GM10847 (cell line): ENCODE measurements around the gene NKAPL.
A peak's percentile ranks its signal among the peaks of the same experiment; 100 is the strongest.

ENCODE experiments used
- POLR2A ChIP-seq: IDR thresholded peaks from 2 replicates; pipeline ENCODE4 v1.6.1; 2011; ENCODE audit not compliant: insufficient read length; ENCODE audit errors: extremely low read depth

Gene NKAPL

DNA sequence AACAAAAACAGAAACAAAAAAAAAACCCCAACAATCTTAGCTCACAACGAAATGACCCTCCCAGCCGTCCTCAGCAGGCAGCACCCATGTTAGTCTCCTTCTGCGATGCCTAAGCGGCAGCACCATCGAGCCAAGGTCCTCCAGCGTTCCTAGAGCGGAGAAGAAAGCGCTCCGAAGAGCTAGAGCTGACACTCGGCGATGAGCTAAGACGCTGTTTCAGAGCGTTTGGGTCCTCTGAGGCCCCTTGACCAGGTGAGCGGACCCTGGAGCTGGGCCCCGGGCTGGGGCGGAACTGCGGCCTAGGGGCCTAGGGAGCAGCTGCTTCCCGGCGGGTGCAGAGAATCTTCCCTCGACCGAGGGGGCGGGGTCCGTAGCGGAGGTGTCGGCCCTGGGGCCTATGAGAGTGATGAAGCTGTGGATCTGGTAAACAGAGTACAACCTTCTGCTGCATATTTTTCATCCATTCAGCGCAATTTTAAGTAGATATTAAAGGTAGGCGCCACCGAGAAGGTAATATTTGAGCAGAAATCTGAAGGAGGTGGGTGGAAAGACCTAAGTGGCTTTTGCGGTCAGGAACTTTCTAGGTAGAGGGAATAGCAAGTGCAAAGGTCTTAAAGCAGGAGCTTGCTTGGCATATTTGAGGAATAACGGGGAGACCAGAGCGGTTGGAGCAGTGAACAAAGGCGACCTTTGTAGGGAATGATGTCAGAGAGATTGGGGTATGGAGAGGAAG lies 8.0 kb downstream of the NKAPL start, which contains the start of gene ZSCAN26:
ZSCAN26 (plus strand) TSS at position 182 of the 733 bp plus-strand sequence. CDS start 4,777 bp downstream, outside the sequence.
- peak; percentile 40 for TF ChIP-seq POLR2A

DNA sequence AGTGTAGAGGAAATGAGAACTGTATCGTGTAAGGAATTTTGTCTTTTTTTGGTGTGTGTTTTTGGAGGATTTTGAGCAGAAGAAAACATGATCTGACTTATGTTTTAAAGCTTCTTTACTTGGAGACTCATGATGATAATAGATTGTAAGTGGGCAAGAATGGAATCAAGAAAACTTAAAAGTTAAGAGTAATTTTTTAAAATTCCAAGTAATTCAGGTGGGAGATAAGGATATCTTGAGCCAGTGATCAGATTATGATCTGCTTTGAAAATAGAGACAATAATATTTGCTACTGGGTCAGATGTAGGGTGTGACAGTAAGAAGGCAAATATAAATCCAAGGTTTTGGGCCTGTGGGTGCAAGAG lies 8.6 kb downstream of the NKAPL start:
- no peak for TF ChIP-seq POLR2A

DNA sequence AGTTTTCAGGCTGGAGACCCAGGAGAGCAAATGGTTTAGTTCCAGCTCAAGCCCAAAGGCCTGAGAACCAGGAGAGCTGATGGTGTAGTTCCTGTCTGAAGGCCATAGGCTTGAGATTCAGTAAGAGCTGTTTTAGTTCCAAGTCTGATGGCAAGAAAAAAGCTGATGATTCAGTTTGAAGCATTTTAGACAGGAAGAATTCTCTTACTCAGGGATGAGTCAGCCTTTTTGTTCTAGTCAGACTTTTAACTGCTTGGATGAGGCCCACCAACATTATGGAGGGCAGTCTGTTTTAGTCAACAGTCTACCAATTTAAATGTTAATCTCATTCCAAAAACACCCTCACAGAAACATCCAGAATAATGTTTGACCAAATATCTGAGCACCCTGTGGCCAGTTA lies 10.4 kb downstream of the NKAPL start:
- TF ChIP-seq POLR2A: no peak

GRCh38 chr6:28274888-28275287 lies 15.8 kb downstream of the NKAPL start:
- TF ChIP-seq POLR2A: no peak

GRCh38 chr6:28277746-28278145 lies 18.6 kb downstream of the NKAPL start:
- no peak for TF ChIP-seq POLR2A

GRCh38 chr6:28280595-28281287 lies 21.6 kb downstream of the NKAPL start:
- TF ChIP-seq POLR2A: no peak

DNA sequence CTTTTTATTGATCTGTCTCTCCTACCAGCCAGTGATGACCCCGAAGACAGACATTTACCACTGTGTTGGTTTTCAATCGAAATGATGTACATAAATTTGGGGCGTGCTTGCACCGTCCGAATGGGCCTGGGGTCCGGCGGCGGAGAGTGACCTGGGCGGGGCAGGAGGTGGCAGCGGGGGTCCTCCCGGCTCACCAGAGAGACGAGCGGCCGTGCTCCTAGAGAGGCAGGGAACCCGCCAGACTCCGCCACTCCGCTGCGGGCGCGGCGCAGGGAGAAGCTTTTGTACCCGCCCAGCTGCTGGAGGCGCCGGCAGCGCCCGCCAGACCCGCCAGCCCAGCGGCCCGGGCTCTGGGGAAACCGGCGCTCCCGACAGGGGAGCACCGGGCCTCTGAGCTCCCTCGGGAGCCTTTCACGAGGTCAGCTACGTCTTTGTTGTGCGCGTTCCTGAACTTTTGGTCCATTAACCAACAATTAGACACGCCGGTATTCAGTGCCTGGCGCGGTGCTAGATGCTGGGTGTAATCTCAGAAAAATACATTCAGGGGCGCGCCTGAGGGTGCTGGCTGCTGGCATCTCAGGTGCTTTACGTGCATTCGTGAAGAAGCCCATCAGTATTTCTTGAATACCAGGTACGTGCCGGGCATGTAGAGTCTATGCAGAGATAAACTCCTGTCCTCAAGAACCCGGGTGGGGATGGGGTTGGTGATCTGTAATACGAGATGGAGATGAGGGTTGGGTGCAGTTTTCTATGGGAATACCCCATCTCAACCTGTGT lies 22.4 kb downstream of the NKAPL start, which contains the start of gene PGBD1:
PGBD1 (plus strand) TSS at position 285 of the 777 bp plus-strand sequence. CDS start 2,242 bp downstream, outside the sequence.
- peak; percentile 46 for TF ChIP-seq POLR2A

DNA sequence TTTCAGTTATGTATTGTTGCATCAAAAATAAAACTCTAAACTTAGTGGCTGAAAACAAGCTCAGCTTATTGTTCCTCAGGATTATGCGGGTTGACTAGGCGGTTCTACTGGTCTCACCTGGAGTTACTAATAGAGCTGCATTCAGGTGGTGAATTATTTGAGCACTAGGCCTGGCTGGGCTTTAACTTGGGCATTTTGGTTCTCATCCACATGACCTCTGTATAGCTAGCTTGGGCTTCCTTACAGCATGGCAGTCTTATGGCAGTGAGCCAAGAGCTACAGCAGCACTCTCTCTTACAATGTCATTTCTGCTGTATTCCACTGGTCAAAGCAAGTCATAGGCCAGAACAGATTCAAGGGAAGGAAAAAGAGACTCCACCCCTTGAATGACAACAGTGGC lies 23.8 kb downstream of the NKAPL start:
- TF ChIP-seq POLR2A: no peak

GRCh38 chr6:28291573-28291972 lies 32.5 kb downstream of the NKAPL start:
- no peak for TF ChIP-seq POLR2A

- TF ChIP-seq POLR2A: no peak
Observed at GRCh38 chr6:28295326-28295725, 36.2 kb downstream of the NKAPL start.

DNA sequence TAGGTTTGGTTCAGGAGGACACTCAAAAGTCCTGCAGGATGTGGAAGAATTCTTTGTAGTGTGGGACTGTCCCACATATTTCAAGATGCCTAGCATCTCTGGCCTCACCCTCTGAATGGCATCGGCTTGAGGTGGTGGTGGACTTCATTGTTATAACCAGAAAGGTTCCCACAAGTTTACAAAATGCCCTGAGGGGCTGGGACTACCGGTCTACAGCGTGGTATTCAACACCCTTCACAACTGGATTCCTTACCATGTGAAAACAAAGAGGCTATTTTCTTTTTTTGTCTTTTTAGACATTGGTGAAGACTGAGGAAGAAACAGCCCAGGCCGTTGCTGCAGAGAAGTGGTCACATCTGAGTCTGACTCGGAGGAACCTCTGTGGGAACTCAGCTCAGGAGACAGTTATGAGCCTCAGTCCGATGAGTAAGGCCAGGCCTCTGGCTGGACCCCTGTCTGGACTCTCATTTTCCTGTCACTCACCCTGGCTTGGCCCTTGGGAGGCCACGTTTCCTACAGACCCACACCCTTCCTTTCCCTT lies 37.5 kb downstream of the NKAPL start:
- no peak for TF ChIP-seq POLR2A

DNA sequence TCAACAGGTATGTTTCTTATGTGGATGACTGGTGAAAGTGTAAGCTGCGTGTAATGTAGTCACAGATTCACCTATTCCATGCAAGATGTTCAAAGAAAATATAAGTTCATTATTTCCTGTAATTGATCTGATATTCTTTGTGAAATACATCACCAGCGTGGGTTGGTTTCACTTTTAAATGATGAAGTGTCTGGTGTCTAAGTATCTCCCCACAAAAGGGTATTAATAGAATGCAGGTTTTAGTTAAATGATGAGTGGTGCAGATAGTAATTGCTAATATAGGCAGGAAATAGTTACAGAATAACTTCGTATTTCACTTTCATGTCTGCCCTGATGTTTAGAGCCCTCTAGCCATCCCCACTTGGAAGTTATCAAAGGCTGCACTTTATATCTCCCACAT lies 44.5 kb downstream of the NKAPL start:
- TF ChIP-seq POLR2A: no peak
